H1 (cell line): ENCODE results near the gene PPP1R11. TPM values are rescaled to one million over a fixed set of nuclear protein-coding genes. Genes with fewer than 3 reads are reported as not detected.

Experiments used
- CHD2 ChIP-seq: IDR thresholded peaks from 2 replicates; pipeline ENCODE4 v1.6.1; 2012; ENCODE audit warnings: low read length, improper control_type of control experiment
- EP300 ChIP-seq, 2 experiments: IDR thresholded peaks; 1 replicate in 1 of 2; 2 replicates in 1 of 2; pipeline ENCODE4 v1.6.1; 2011 to 2012; ENCODE audit warnings: low read depth in 2 of 2, low read length in 2 of 2, mild to moderate bottlenecking in 2 of 2, borderline replicate concordance in 1 of 2, inconsistent platforms in 1 of 2, moderate library complexity in 1 of 2
- PHF8 ChIP-seq: fragments of 200-600 bp; sonication (generic); conservative IDR thresholded peaks from 2 replicates; pipeline ENCODE4 v1.7.1; 2012; ENCODE audit warnings: low read depth, mild to moderate bottlenecking, inconsistent platforms, low read length, moderate library complexity
- POU5F1 ChIP-seq: IDR thresholded peaks from 2 replicates; pipeline ENCODE4 v1.6.1; 2011; ENCODE audit warnings: low read depth, mild to moderate bottlenecking, low read length, moderate library complexity
- TEAD4 ChIP-seq: IDR thresholded peaks from 2 replicates; pipeline ENCODE4 v1.6.1; 2012; ENCODE audit warnings: low read depth, low read length, inconsistent platforms, mixed read lengths
- polyA plus RNA-seq, 7 experiments: library from polyadenylated mRNA; depleted of rRNA in 3 of 7; stranded (reverse) in 5 of 7; unstranded in 2 of 7; fragments of >200 nt in 5 of 7; fragments of 200-250 nt in 2 of 7; gene quantifications; 1 replicate in 5 of 7; 2 replicates in 1 of 7; 4 replicates in 1 of 7; pipeline versions ENCODE4 v1.2.1 to v1.2.3, GENCODE V29; 2011 to 2013; ENCODE audit warnings: missing spikeins in 2 of 7, mixed read lengths in 2 of 7
- total RNA-seq: library from RNA; stranded (reverse); fragmentation: NEBNext Ultra II Directional; extraction: Animal tissue kit (Norgen Biotek cat#: 25700); gene quantifications from 2 replicates; pipeline ENCODE4 v1.2.1, GENCODE V29; 2021

Gene PPP1R11
- total and polyA plus RNA-seq, 2 of the 8 experiments (the other 6 are each of a cell fraction or from before 2014, with no cell fraction given): 26.1 to 32.8 TPM

- TF ChIP-seq TEAD4: no peak
- no peak for TF ChIP-seq POU5F1
- TF ChIP-seq CHD2: no peak
- TF ChIP-seq EP300 (IDR thresholded peaks at IDR 0.05; ENCODE audit: borderline replicate concordance in 1 of 2, low read depth in 2 of 2, low read length in 2 of 2): no peak
- TF ChIP-seq PHF8: no peak
- TF ChIP-seq, all 59 proteins: peak for 0
Observed at GRCh38 chr6:30111266-30111856, 44.4 kb downstream of the PPP1R11 start (continued).
